B cell (primary cell): ENCODE results near the gene STAT4.

Source experiments
- CTCF ChIP-seq: fragments of 200-600 bp; IDR thresholded peaks from one replicate; pipeline ENCODE4 v1.8.0; 2022; ENCODE audit warnings: antibody characterized with exemption, mild to moderate bottlenecking
- EZH2 ChIP-seq: IDR thresholded peaks from 2 replicates; pipeline ENCODE4 v1.6.1; 2012; ENCODE audit warnings: borderline replicate concordance, low read depth, mild to moderate bottlenecking, moderate library complexity, low read length; ENCODE audit not compliant: insufficient read depth, poor library complexity, severe bottlenecking

- TF ChIP-seq CTCF (no peak), EZH2 (no peak)
Observed at GRCh38 chr2:190997526-190998113, 153.2 kb downstream of the STAT4 start.
